GM18909 (cell line): ENCODE results near the gene CTPS2.

Experiments
- ATAC-seq: cut with Tn5 transposase; IDR thresholded peaks from one replicate; pipeline ENCODE4 v1.9.1; 2021; ENCODE audit warnings: mild to moderate bottlenecking; ENCODE audit not compliant: unreplicated experiment, poor library complexity

Gene CTPS2

DNA sequence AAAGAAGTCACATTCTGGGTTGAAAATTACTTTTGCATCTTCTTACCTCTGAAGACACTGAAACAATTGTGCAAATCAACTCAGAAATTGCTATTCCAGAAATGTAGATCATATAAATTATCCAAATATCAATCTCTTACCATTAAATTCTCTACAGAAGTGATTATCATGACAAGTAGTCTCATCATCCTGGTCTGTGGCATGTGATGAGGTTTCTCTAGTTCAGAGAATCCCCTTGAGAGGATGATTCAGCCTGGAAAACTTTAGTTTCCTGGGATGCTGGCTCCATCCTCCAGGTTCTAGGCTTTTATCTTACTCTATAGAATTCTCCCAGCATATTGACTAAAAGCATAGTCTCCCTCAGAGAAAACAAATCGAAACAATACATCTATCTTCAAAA is 138.7 kb downstream of the CTPS2 start:
- ATAC-seq: no peak

DNA sequence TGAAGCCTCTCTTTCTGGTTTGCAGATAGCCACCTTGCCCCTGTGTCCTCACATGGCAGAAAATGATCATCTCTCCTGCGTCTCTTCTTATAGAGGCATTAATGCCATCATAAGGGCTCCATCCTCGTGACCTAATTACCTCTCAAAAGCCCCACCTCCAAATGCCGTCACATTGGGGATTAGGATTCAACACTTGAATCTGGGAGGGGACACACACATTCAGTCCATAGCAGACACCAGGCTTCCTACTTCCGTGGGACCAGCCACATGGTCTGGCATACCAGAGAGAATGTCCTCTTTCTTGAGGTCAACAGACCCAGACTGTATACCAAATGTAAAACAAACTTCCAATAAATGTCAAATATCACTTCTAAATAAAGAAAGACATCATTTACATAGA is 144.8 kb downstream of the CTPS2 start:
- ATAC-seq: no peak

DNA sequence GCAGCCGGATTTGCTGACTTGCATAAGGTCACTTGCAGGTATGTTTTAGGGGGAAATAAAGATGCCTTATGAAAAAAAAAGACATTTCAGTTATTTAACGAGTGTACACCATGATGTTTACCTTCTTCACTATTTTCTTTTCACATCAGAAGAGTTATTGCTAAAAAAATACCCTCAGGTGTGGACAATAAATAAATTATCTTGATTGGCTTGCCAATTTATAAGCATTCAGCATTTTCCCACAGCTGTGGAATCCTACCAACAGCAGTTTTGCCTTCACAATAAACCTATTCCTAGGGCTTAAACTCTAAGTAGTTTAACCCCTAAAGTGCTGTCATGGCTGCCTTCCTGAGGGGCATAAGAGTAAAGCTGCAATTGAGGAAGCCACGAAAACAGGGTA is 145.9 kb downstream of the CTPS2 start:
- no peak for ATAC-seq

DNA sequence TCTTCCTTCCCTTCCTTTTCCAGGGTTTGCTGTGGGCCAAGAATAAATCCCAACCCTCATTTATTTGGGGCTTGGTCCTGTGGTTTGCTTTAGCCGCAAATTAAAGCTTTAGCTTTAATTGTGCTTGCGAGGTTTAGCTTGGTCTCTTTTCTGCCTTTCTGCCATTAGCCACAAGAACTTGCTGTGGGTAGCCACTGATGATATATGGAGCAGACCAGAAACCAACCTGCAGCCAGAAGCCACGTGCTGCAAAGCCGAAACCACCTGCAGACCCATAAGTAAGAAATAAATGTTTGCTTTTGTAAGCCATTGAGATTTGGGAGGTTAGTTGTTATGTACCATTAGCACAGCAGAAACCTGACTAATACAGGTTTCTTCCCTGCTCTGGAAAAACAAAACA is 152.3 kb downstream of the CTPS2 start:
- no peak for ATAC-seq

DNA sequence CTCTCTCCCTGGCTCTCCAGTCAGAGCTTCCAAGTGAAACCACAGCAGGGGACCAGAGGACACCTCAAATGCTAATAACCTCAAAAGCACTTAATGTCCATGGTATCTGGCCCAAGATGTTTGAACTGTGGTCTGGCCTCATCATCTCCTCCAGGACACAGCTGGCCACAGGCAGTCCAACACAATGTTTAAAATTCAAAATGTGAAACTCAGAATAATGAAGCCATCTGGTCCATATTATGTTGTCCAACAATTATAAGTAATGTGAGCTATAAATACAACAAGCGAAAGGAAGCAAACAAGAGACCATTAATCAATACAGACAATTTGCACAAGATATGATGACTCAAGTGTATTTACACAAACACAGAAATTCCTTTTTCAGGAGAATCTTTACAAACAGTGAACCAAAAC is 153.3 kb downstream of the CTPS2 start:
- ATAC-seq: no peak

DNA sequence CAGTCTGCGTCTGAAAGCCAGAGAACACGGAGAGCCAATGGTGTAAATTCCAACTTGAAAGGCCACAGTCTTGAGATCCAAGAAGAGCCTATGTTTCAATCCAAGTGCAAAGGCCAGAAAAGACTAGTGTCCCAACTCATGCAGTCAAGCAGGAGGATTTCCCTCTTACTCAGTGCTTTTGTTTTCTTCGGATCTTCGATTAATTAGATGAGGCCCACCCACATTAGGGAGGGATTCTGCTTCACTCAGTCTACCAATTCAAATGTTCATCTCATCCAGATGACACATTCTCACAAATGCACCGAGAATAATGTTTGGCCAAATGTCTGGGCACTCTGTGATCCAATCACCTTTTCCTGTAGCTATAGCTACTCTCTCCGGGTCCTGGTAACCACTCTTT is 154.0 kb downstream of the CTPS2 start:
- no peak for ATAC-seq

DNA sequence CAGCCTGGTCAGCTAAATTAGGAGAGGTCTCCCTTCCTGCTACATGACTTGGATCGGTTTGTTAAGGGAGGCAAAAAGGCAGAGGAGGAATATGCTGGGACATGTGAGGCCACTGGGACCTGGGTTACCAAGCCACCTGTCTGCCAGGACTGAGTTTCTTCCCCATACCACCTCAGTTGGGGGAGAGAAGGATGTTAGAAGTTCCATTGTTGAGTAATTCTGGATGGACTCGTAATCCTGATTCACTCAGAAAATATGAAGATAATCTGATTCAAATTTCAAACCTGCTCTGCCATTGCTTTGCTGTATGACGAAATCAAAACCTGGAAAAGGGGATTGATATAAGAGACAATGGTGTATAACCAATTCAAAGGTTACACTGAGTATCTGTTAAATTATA is 159.9 kb downstream of the CTPS2 start:
- ATAC-seq: no peak

DNA sequence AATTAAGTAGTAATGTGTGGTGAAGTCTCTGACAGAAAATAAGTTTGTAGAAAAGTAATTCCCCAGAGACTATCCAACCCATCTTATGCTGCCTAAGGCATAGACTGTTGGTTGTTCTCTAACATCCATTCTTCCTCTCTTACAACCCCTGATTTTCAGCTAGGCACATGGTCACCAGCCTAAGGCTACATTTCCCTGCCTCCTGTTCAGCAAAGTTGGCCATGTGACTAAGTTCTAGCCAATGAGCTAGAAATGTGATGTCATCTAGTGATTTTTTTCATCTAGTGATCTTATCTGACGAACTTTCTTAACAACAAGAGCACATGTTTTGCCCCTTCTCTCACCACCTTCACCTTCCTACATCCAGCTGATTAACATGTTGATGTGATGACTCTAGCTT is 164.8 kb downstream of the CTPS2 start:
- no peak for ATAC-seq

DNA sequence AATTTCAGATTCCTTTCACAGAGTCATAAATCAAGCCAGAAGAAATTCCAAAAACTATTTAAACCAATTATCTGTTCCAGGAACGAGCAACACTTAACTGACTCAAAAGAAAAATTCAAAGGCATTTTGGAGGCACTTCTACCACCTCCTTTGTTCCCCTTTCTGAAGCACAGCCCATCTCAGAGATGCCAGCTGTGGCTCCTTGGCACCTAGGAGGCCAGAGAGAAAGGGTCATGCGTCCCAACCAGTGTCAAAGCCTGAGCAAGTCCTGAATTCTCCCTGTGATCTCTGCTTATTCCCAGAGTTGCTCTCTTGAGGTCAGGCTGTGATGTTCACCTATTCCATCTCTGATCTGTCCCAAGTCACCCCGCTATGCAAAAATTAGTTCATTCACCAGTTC is 167.5 kb downstream of the CTPS2 start:
- ATAC-seq: no peak
